DOHH2 (cell line): ENCODE results near the gene ITGA4.

Experiments used
- EZH2phosphoT487 ChIP-seq: fragments of 200-600 bp; sonication (generic); IDR thresholded peaks from 2 replicates; pipeline ENCODE4 v1.6.1; 2017; ENCODE audit warnings: borderline replicate concordance, mild to moderate bottlenecking, antibody characterized with exemption, low read length, moderate library complexity, mixed read lengths
- TF ChIP-seq, protein P1 (sequence below): fragments of 200-600 bp; sonication (generic); IDR thresholded peaks from one replicate; pipeline ENCODE4 v1.5.1; 2014; ENCODE audit warnings: antibody characterized with exemption, mild to moderate bottlenecking, low read depth, low read length; ENCODE audit not compliant: poor library complexity, severe bottlenecking

DNA sequence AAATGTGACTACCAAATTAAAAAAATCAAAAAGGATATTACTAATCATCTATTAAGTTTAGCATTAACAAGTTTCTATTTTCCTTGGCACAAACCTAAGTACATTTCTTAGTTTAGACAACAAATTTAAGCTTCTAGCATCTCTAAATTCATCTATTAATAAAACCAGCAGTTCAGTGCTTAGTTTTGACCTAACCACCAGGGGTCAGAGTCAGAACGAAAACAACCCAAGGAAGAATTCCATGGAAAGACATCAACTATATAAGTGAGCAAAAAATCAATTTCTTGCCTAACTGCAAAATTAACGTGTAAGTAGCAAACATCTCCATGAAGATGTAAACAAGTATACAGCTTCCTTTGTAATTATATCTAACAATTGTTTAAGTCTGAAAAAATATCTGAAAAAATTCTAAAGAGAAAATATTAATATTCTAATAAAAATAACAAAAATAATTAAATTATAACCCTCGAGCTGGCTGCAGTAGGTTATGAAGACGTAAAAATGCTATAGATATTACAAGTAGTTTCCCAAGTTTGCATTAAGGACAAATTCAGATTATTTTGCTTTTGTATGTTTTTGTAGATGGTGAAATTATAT is 116.1 kb downstream of the ITGA4 start:
- TF ChIP-seq, protein P1, sequence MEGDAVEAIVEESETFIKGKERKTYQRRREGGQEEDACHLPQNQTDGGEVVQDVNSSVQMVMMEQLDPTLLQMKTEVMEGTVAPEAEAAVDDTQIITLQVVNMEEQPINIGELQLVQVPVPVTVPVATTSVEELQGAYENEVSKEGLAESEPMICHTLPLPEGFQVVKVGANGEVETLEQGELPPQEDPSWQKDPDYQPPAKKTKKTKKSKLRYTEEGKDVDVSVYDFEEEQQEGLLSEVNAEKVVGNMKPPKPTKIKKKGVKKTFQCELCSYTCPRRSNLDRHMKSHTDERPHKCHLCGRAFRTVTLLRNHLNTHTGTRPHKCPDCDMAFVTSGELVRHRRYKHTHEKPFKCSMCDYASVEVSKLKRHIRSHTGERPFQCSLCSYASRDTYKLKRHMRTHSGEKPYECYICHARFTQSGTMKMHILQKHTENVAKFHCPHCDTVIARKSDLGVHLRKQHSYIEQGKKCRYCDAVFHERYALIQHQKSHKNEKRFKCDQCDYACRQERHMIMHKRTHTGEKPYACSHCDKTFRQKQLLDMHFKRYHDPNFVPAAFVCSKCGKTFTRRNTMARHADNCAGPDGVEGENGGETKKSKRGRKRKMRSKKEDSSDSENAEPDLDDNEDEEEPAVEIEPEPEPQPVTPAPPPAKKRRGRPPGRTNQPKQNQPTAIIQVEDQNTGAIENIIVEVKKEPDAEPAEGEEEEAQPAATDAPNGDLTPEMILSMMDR = peak; percentile 42
- TF ChIP-seq EZH2phosphoT487 = no peak
